Measurements from ENCODE around the gene TP53RK.

Gene TP53RK

GRCh38 chr20:46660487-46660886 lies 28.8 kb downstream of the TP53RK start:
- no peak for DNase-seq (ENCODE audit: low read depth)

- no peak for DNase-seq (ENCODE audit: low read depth)
Observed at GRCh38 chr20:46657618-46658017, 31.6 kb downstream of the TP53RK start.

- no peak for DNase-seq (ENCODE audit: low read depth)
Observed at GRCh38 chr20:46657137-46657536, 32.1 kb downstream of the TP53RK start.

GRCh38 chr20:46652699-46653098 lies 36.5 kb downstream of the TP53RK start:
- no peak for DNase-seq (ENCODE audit: low read depth)

- no peak for DNase-seq (ENCODE audit: low read depth)
Observed at GRCh38 chr20:46651091-46651962, 37.9 kb downstream of the TP53RK start, which contains the start of gene SLC13A3. TSS of gene SLC13A3 (minus strand) at chr20:46651459. CDS start at chr20:46651421, 38 bp downstream.

- no peak for DNase-seq (ENCODE audit: low read depth)
Observed at GRCh38 chr20:46650575-46651090, 38.6 kb downstream of the TP53RK start.

GRCh38 chr20:46649965-46650542 lies 39.2 kb downstream of the TP53RK start:
- no peak for DNase-seq (ENCODE audit: low read depth)

GRCh38 chr20:46649650-46649949 lies 39.6 kb downstream of the TP53RK start:
- no peak for DNase-seq (ENCODE audit: low read depth)

GRCh38 chr20:46648903-46649649 lies 40.2 kb downstream of the TP53RK start:
- no peak for DNase-seq (ENCODE audit: low read depth)

- DNase-seq (ENCODE audit: low read depth), result no peak
Observed at GRCh38 chr20:46647469-46647868, 41.8 kb downstream of the TP53RK start.

GRCh38 chr20:46646659-46647380 lies 42.4 kb downstream of the TP53RK start:
- DNase-seq (ENCODE audit: low read depth), result no peak

GRCh38 chr20:46646122-46646521 lies 43.1 kb downstream of the TP53RK start:
- no peak for DNase-seq (ENCODE audit: low read depth)

- no peak for DNase-seq (ENCODE audit: low read depth)
Observed at GRCh38 chr20:46644733-46645132, 44.5 kb downstream of the TP53RK start.

- DNase-seq (ENCODE audit: low read depth), result no peak
Observed at GRCh38 chr20:46644160-46644559, 45.1 kb downstream of the TP53RK start.

GRCh38 chr20:46642969-46643343 lies 46.3 kb downstream of the TP53RK start:
- DNase-seq (ENCODE audit: low read depth), result no peak

GRCh38 chr20:46642265-46642968 lies 46.8 kb downstream of the TP53RK start:
- DNase-seq (ENCODE audit: low read depth), result no peak

- DNase-seq (ENCODE audit: low read depth), result no peak
Observed at GRCh38 chr20:46641424-46641823, 47.8 kb downstream of the TP53RK start.

- no peak for DNase-seq (ENCODE audit: low read depth)
Observed at GRCh38 chr20:46640536-46641311, 48.5 kb downstream of the TP53RK start.

- DNase-seq (ENCODE audit: low read depth), result no peak
Observed at GRCh38 chr20:46640044-46640443, 49.2 kb downstream of the TP53RK start.

GRCh38 chr20:46639587-46639986 lies 49.7 kb downstream of the TP53RK start:
- no peak for DNase-seq (ENCODE audit: low read depth)

GRCh38 chr20:46638898-46639274 lies 50.4 kb downstream of the TP53RK start:
- DNase-seq (ENCODE audit: low read depth), result no peak

Measured in T follicular helper cell (primary cell).